ENCODE results near the gene ALDOB.

The ALDOB gene

GRCh38 chr9:101372327-101373118 is 63.1 kb downstream of the ALDOB start:
- TF ChIP-seq, protein P1, sequence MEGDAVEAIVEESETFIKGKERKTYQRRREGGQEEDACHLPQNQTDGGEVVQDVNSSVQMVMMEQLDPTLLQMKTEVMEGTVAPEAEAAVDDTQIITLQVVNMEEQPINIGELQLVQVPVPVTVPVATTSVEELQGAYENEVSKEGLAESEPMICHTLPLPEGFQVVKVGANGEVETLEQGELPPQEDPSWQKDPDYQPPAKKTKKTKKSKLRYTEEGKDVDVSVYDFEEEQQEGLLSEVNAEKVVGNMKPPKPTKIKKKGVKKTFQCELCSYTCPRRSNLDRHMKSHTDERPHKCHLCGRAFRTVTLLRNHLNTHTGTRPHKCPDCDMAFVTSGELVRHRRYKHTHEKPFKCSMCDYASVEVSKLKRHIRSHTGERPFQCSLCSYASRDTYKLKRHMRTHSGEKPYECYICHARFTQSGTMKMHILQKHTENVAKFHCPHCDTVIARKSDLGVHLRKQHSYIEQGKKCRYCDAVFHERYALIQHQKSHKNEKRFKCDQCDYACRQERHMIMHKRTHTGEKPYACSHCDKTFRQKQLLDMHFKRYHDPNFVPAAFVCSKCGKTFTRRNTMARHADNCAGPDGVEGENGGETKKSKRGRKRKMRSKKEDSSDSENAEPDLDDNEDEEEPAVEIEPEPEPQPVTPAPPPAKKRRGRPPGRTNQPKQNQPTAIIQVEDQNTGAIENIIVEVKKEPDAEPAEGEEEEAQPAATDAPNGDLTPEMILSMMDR (conservative IDR thresholded peaks at IDR 0.05; ENCODE audit: control insufficient read depth, insufficient read depth, low read depth, low read length): no peak
- H3K4me3 ChIP-seq (ENCODE audit: control insufficient read depth, low read depth, low read length): no peak overlapping the region
- DNase-seq (ENCODE audit: low read depth): no peak

GRCh38 chr9:101371813-101372212 is 63.8 kb downstream of the ALDOB start:
- no peak for DNase-seq (ENCODE audit: low read depth)
- H3K4me3 ChIP-seq (ENCODE audit: control insufficient read depth, low read depth, low read length): no peak overlapping the region
- TF ChIP-seq, protein P1 (conservative IDR thresholded peaks at IDR 0.05; ENCODE audit: control insufficient read depth, insufficient read depth, low read depth, low read length): no peak
